ENCODE data around the gene CRAT.
A peak's percentile ranks its signal among the peaks of the same experiment; 100 is the strongest.

CRAT gene

GRCh38 chr9:129108805-129109536 is 1.6 kb downstream of the CRAT start:
- no peak for DNase-seq

- no peak for DNase-seq
Observed at GRCh38 chr9:129108083-129108804, 2.3 kb downstream of the CRAT start.

GRCh38 chr9:129107651-129108050 is 2.9 kb downstream of the CRAT start:
- DNase-seq, result no peak

GRCh38 chr9:129105857-129106694 is 4.5 kb downstream of the CRAT start:
- DNase-seq, result no peak

GRCh38 chr9:129104051-129104450 is 6.5 kb downstream of the CRAT start:
- DNase-seq, result no peak

- no peak for DNase-seq
Observed at GRCh38 chr9:129103595-129103965, 7.0 kb downstream of the CRAT start.

GRCh38 chr9:129102791-129103594 is 7.6 kb downstream of the CRAT start:
- peak in 1 of 2 donors; percentile 25 for DNase-seq

- DNase-seq, result no peak
Observed at GRCh38 chr9:129102095-129102525, 8.5 kb downstream of the CRAT start.

- no peak for DNase-seq
Observed at GRCh38 chr9:129101279-129101678, 9.3 kb downstream of the CRAT start.

GRCh38 chr9:129100383-129101169 is 10.0 kb downstream of the CRAT start:
- no peak for DNase-seq

GRCh38 chr9:129098328-129098727 is 12.3 kb downstream of the CRAT start:
- no peak for DNase-seq

GRCh38 chr9:129097671-129098306 is 12.8 kb downstream of the CRAT start:
- no peak for DNase-seq

GRCh38 chr9:129095908-129096307 is 14.7 kb downstream of the CRAT start:
- no peak for DNase-seq

GRCh38 chr9:129095170-129095667 is 15.4 kb downstream of the CRAT start:
- no peak for DNase-seq

- DNase-seq, result no peak
Observed at GRCh38 chr9:129094387-129095169, 16.0 kb downstream of the CRAT start.

- no peak for DNase-seq
Observed at GRCh38 chr9:129093602-129094386, 16.8 kb downstream of the CRAT start.

- DNase-seq, result no peak
Observed at GRCh38 chr9:129089246-129089645, 21.3 kb downstream of the CRAT start.

- no peak for DNase-seq
Observed at GRCh38 chr9:129084087-129084486, 26.5 kb downstream of the CRAT start.

- no peak for DNase-seq
Observed at GRCh38 chr9:129081388-129081904, 29.1 kb downstream of the CRAT start.

Data from CD4-positive, alpha-beta T cell treated with Interferon alpha-2 for 1 hour (primary cell).